SH-SY5Y (cell line): ENCODE data around the gene FLRT1.

ENCODE experiments used
- GATA2 ChIP-seq: IDR thresholded peaks from 2 replicates; pipeline ENCODE4 v1.6.1; 2011; ENCODE audit warnings: mild to moderate bottlenecking, low read depth, low read length
- GATA3 ChIP-seq: IDR thresholded peaks from 2 replicates; pipeline ENCODE4 v1.6.1; 2011; ENCODE audit warnings: low read depth, mild to moderate bottlenecking, low read length, moderate library complexity

Gene FLRT1

GRCh38 chr11:64027651-64028397, 7.9 kb upstream of the FLRT1 start:
- TF ChIP-seq GATA2 (no peak), GATA3 (no peak)

- TF ChIP-seq GATA3: no peak
- no peak for TF ChIP-seq GATA2
Measured at GRCh38 chr11:64028398-64029115, 7.2 kb upstream of the FLRT1 start.

- TF ChIP-seq GATA2 (no peak), GATA3 (no peak)
Measured at GRCh38 chr11:64029773-64030172, 6.0 kb upstream of the FLRT1 start.

GRCh38 chr11:64031001-64031400, 4.7 kb upstream of the FLRT1 start:
- TF ChIP-seq GATA2 (no peak), GATA3 (no peak)

GRCh38 chr11:64032050-64032449, 3.7 kb upstream of the FLRT1 start:
- no peak for TF ChIP-seq GATA3
- TF ChIP-seq GATA2: no peak

- no peak for TF ChIP-seq GATA2
- TF ChIP-seq GATA3: no peak
Measured at GRCh38 chr11:64034411-64034811, 1.3 kb upstream of the FLRT1 start.

- TF ChIP-seq GATA3 (no peak), GATA2 (no peak)
Measured at GRCh38 chr11:64035081-64035524, 628 bp upstream of the FLRT1 start.

GRCh38 chr11:64036087-64037026, 626 bp downstream of the FLRT1 start:
- TF ChIP-seq GATA3 (no peak), GATA2 (no peak)

GRCh38 chr11:64037027-64037634, 1.4 kb downstream of the FLRT1 start:
- TF ChIP-seq GATA3: no peak

- no peak for TF ChIP-seq GATA2
- no peak for TF ChIP-seq GATA3
Measured at GRCh38 chr11:64038500-64038899, 2.8 kb downstream of the FLRT1 start.

GRCh38 chr11:64039012-64039665, 3.4 kb downstream of the FLRT1 start:
- no peak for TF ChIP-seq GATA2
- TF ChIP-seq GATA3: no peak

- TF ChIP-seq GATA3: no peak
- no peak for TF ChIP-seq GATA2
Measured at GRCh38 chr11:64040684-64041322, 5.1 kb downstream of the FLRT1 start.

- TF ChIP-seq GATA3: no peak
- TF ChIP-seq GATA2: no peak
Measured at GRCh38 chr11:64041846-64042245, 6.1 kb downstream of the FLRT1 start.

- TF ChIP-seq GATA3 (no peak), GATA2 (no peak)
Measured at GRCh38 chr11:64042301-64042700, 6.6 kb downstream of the FLRT1 start.
